SK-N-SH (cell line): ENCODE data around the gene IQGAP2. TPM values are rescaled to one million over a fixed set of nuclear protein-coding genes. Genes with fewer than 3 reads are reported as not detected.

ENCODE experiments used
- CTCF ChIA-PET: fragments of 300-600, 350-600 bp; formaldehyde crosslinking; extraction: SDS; loops from one replicate; lab custom pipeline; 2021; lab: Yijun Ruan, JAX
- POLR2A ChIA-PET: fragments of 350-600 bp; sonication (Branson Sonifier 250); formaldehyde crosslinking; extraction: SDS; loops from one replicate; lab custom pipeline; 2020; ENCODE audit warnings: antibody characterized with exemption, inconsistent platforms; lab: Yijun Ruan, JAX
- DNase-seq: peaks from one replicate; pipeline ENCODE4 v3.0.0; 2012
- H2AFZ ChIP-seq: fragments of 200-600 bp; sonication (generic); 2 replicates; pipeline ENCODE4 v1.8.1; 2016; ENCODE audit warnings: antibody characterized with exemption, mild to moderate bottlenecking, low read depth
- H3F3A ChIP-seq: fragments of 200-600 bp; sonication (generic); replicated peaks from 2 replicates; pipeline ENCODE3; 2016; ENCODE audit warnings: antibody characterized with exemption, mild to moderate bottlenecking; ENCODE audit not compliant: insufficient read depth
- H3K27ac ChIP-seq, 2 experiments: fragments of 200-500 bp in 1 of 2; fragments of 200-600 bp in 1 of 2; sonication (Bioruptor generic) in 1 of 2; sonication (generic), shearing (Covaris generic) in 1 of 2; 2 replicates each; pipeline versions ENCODE4 v1.5.1 to v1.6.1; 2014 to 2016; ENCODE audit warnings: low read depth in 2 of 2, inconsistent platforms in 1 of 2, low read length in 1 of 2, mild to moderate bottlenecking in 1 of 2, mixed read lengths in 1 of 2
- H3K27me3 ChIP-seq: fragments of 200-600 bp; sonication (generic), shearing (Covaris generic); 2 replicates; pipeline ENCODE4 v1.6.1; 2016; ENCODE audit warnings: mixed run types; ENCODE audit not compliant: insufficient read depth
- H3K36me3 ChIP-seq, 2 experiments: fragments of 200-500 bp in 1 of 2; fragments of 200-600 bp in 1 of 2; sonication (Bioruptor generic) in 1 of 2; sonication (generic) in 1 of 2; replicated peaks in 1 of 2; 2 replicates each; pipeline versions ENCODE3 to v1.5.1; 2014 to 2016; ENCODE audit warnings: low read length in 1 of 2, mild to moderate bottlenecking in 1 of 2; ENCODE audit not compliant: insufficient read depth in 2 of 2, control insufficient read depth in 1 of 2
- H3K4me1 ChIP-seq, 2 experiments: fragments of 200-500 bp in 1 of 2; fragments of 200-600 bp in 1 of 2; sonication (Bioruptor generic) in 1 of 2; sonication (generic), shearing (Covaris generic) in 1 of 2; 2 replicates each; pipeline versions ENCODE4 v1.5.1 to v1.6.1; 2014 to 2016; ENCODE audit warnings: low read depth in 1 of 2, low read length in 1 of 2, mixed run types in 1 of 2; ENCODE audit not compliant: insufficient read depth in 2 of 2, control insufficient read depth in 1 of 2
- H3K4me2 ChIP-seq: fragments of 200-600 bp; sonication (generic), shearing (Covaris generic); 2 replicates; pipeline ENCODE4 v1.6.1; 2017; ENCODE audit warnings: mixed run types
- H3K4me3 ChIP-seq, 2 experiments: fragments of 200-500 bp in 1 of 2; fragments of 200-600 bp in 1 of 2; sonication (Bioruptor generic) in 1 of 2; sonication (generic), shearing (Covaris generic) in 1 of 2; 2 replicates each; pipeline versions ENCODE4 v1.5.1 to v1.8.1; 2014 to 2016; ENCODE audit warnings: low read depth in 2 of 2, inconsistent platforms in 1 of 2, low read length in 1 of 2, mild to moderate bottlenecking in 1 of 2, mixed read lengths in 1 of 2, moderate library complexity in 1 of 2
- H3K79me2 ChIP-seq: fragments of 200-600 bp; sonication (generic); 2 replicates; pipeline ENCODE4 v1.8.1; 2017; ENCODE audit warnings: mild to moderate bottlenecking; ENCODE audit not compliant: insufficient read depth
- H3K9ac ChIP-seq: fragments of 200-600 bp; sonication (generic); 2 replicates; pipeline ENCODE4 v1.6.1; 2017; ENCODE audit warnings: mixed run types
- H3K9me2 ChIP-seq: fragments of 200-600 bp; sonication (generic); 2 replicates; pipeline ENCODE4 v1.6.1; 2017; ENCODE audit warnings: mixed run types
- H3K9me3 ChIP-seq: fragments of 200-600 bp; sonication (generic); 2 replicates; pipeline ENCODE4 v1.6.1; 2017; ENCODE audit warnings: mixed run types, mild to moderate bottlenecking, moderate library complexity
- H4K20me1 ChIP-seq: fragments of 200-600 bp; sonication (generic); 2 replicates; pipeline ENCODE4 v1.6.1; 2017; ENCODE audit warnings: mild to moderate bottlenecking, mixed run types; ENCODE audit not compliant: insufficient read depth
- CHD2 ChIP-seq: fragments of 150-350 bp; IDR thresholded peaks from 2 replicates; pipeline ENCODE4 v1.6.1; 2018; ENCODE audit warnings: low read length; ENCODE audit not compliant: partially characterized antibody
- EZH2phosphoT487 ChIP-seq: fragments of 200-600 bp; sonication (generic); IDR thresholded peaks from 2 replicates; pipeline ENCODE4 v1.6.1; 2017; ENCODE audit warnings: low read depth, mixed run types, mild to moderate bottlenecking, antibody characterized with exemption, moderate library complexity, borderline replicate concordance
- FOXJ3 ChIP-seq: sonication (generic); formaldehyde crosslinking; IDR thresholded peaks from 2 replicates; pipeline ENCODE4 v1.5.1; 2020; ENCODE audit warnings: mild to moderate bottlenecking, missing genetic modification reagents
- FOXM1 ChIP-seq: IDR thresholded peaks from 2 replicates; pipeline ENCODE4 v1.4.0; 2012; ENCODE audit warnings: low read depth, mild to moderate bottlenecking
- JUND ChIP-seq: IDR thresholded peaks from 2 replicates; pipeline ENCODE4 v1.4.0; 2012
- NFIC ChIP-seq: IDR thresholded peaks from 2 replicates; pipeline ENCODE4 v1.4.0; 2012; ENCODE audit warnings: borderline replicate concordance
- NRF1 ChIP-seq: IDR thresholded peaks from 2 replicates; pipeline ENCODE4 v1.6.1; 2012; ENCODE audit warnings: low read depth, mild to moderate bottlenecking, low read length
- PBX3 ChIP-seq: IDR thresholded peaks from 2 replicates; pipeline ENCODE4; 2012
- RAD21 ChIP-seq: IDR thresholded peaks from 2 replicates; pipeline ENCODE4 v1.6.1; 2012; ENCODE audit warnings: mild to moderate bottlenecking, low read length
- SIN3A ChIP-seq: IDR thresholded peaks from 2 replicates; pipeline ENCODE4 v1.6.1; 2012; ENCODE audit warnings: low read depth, mild to moderate bottlenecking, low read length, moderate library complexity, borderline replicate concordance
- TCF12 ChIP-seq: IDR thresholded peaks from 2 replicates; pipeline ENCODE4 v1.4.0; 2012
- YY1 ChIP-seq: IDR thresholded peaks from 2 replicates; pipeline ENCODE4 v1.4.0; 2012; ENCODE audit warnings: low read depth, mild to moderate bottlenecking
- WGBS: methylation state at CpG from one replicate; pipeline ENCODE4 v1.1.6; 2017; ENCODE audit warnings: low lambda C conversion rate; 5-methylcytosine and 5-hydroxymethylcytosine counted together
- polyA plus RNA-seq, 3 experiments: library from polyadenylated mRNA; depleted of rRNA; stranded (reverse); fragments of >200 nt; gene quantifications; 2 replicates each; pipeline ENCODE4 v1.2.3, GENCODE V29; 2012
- TF ChIP-seq, protein P1 (sequence below): IDR thresholded peaks from 2 replicates; pipeline ENCODE4 v1.6.1; 2012; ENCODE audit warnings: mild to moderate bottlenecking, low read depth, low read length, moderate library complexity
- TF ChIP-seq, protein P2 (sequence below): fragments of 150-350 bp; IDR thresholded peaks from 2 replicates; pipeline ENCODE4 v1.6.1; 2016; ENCODE audit warnings: mild to moderate bottlenecking, low read depth, low read length
- TF ChIP-seq, protein P3 (sequence below): IDR thresholded peaks from 2 replicates; pipeline ENCODE4 v1.4.0; 2012; ENCODE audit warnings: low read depth

Gene IQGAP2
- polyA plus RNA-seq, 1 of the 3 experiments (the other 2 are of a cell fraction): 2.1 TPM

DNA sequence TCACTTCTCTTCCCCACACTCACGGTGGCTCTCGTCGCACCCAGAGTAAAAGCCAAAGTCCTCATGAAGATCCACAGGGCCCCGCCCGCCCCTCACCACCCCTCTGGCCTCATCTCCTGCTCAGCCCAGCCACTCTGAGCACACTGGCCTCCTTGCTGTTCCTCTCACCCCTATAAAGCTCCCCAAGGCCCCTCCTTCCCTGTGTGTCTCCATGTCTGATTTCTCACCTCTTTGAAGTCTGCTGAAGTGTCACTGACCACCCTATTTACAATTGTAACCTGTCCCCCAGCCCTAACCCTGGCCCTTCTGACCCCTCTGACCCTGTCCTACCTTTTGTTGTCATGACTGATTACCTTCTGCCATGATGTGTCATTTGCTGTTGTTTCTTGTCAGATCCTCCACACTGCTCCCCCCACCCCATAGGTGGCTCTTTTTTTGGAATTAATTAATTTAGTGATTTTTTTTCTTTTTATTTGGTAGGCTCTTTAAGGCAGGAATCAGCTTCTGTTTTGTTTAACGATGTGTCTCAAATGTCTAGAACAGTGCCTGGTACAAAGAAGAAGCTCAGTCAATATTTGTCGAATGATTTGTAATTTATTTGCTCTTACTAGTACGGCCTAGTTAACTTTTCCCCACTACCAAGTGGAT is 90.2 kb downstream of the IQGAP2 start (continued):
- no peak for TF ChIP-seq FOXJ3 (CRISPR knock-in tag)
- TF ChIP-seq, protein P1, sequence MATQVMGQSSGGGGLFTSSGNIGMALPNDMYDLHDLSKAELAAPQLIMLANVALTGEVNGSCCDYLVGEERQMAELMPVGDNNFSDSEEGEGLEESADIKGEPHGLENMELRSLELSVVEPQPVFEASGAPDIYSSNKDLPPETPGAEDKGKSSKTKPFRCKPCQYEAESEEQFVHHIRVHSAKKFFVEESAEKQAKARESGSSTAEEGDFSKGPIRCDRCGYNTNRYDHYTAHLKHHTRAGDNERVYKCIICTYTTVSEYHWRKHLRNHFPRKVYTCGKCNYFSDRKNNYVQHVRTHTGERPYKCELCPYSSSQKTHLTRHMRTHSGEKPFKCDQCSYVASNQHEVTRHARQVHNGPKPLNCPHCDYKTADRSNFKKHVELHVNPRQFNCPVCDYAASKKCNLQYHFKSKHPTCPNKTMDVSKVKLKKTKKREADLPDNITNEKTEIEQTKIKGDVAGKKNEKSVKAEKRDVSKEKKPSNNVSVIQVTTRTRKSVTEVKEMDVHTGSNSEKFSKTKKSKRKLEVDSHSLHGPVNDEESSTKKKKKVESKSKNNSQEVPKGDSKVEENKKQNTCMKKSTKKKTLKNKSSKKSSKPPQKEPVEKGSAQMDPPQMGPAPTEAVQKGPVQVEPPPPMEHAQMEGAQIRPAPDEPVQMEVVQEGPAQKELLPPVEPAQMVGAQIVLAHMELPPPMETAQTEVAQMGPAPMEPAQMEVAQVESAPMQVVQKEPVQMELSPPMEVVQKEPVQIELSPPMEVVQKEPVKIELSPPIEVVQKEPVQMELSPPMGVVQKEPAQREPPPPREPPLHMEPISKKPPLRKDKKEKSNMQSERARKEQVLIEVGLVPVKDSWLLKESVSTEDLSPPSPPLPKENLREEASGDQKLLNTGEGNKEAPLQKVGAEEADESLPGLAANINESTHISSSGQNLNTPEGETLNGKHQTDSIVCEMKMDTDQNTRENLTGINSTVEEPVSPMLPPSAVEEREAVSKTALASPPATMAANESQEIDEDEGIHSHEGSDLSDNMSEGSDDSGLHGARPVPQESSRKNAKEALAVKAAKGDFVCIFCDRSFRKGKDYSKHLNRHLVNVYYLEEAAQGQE: no peak
- no peak for TF ChIP-seq PBX3
- no peak for TF ChIP-seq SIN3A
- TF ChIP-seq, all 33 proteins: peak for 0

GRCh38 chr5:76494201-76494600 is 91.1 kb downstream of the IQGAP2 start:
- no peaks in the 10 kb centered on the region for H3K79me2 ChIP-seq
- CTCF ChIA-PET: no interaction called here
- TF ChIP-seq CHD2: no peak
- no peak for TF ChIP-seq EZH2phosphoT487
- no peak for TF ChIP-seq YY1
- no peak for TF ChIP-seq FOXM1
- no peak for TF ChIP-seq TCF12
- TF ChIP-seq NFIC: no peak
- no peak for TF ChIP-seq JUND
- TF ChIP-seq NRF1: no peak
- TF ChIP-seq, protein P2, sequence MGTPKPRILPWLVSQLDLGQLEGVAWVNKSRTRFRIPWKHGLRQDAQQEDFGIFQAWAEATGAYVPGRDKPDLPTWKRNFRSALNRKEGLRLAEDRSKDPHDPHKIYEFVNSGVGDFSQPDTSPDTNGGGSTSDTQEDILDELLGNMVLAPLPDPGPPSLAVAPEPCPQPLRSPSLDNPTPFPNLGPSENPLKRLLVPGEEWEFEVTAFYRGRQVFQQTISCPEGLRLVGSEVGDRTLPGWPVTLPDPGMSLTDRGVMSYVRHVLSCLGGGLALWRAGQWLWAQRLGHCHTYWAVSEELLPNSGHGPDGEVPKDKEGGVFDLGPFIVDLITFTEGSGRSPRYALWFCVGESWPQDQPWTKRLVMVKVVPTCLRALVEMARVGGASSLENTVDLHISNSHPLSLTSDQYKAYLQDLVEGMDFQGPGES: no peak
- TF ChIP-seq, protein P3, sequence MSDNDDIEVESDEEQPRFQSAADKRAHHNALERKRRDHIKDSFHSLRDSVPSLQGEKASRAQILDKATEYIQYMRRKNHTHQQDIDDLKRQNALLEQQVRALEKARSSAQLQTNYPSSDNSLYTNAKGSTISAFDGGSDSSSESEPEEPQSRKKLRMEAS: no peak
- no peak for TF ChIP-seq RAD21
- peaks cover 0 to 6% of the 10 kb centered on the region in 2 experiments; a peak in 3 of 4 replicates for H3K4me1 ChIP-seq
- no peak overlapping the region for H2AFZ ChIP-seq
- no peaks in the 10 kb centered on the region for H3F3A ChIP-seq
- no peaks in the 10 kb centered on the region for H3K9me2 ChIP-seq
- no peaks in the 10 kb centered on the region for H3K27me3 ChIP-seq
- no peaks in the 10 kb centered on the region for H4K20me1 ChIP-seq
- no peak overlapping the region for H3K4me2 ChIP-seq
- H3K4me3 ChIP-seq: no peak overlapping the region
- no peaks in the 10 kb centered on the region for H3K9me3 ChIP-seq
- no peaks in the 10 kb centered on the region for H3K36me3 ChIP-seq
- no peak overlapping the region for H3K27ac ChIP-seq
- no peak overlapping the region for H3K9ac ChIP-seq
- WGBS: 77% methylated on average over 4 of the region's 4 CpGs
- no peak for DNase-seq
- POLR2A ChIA-PET: no interaction called here
